ENCODE data around the gene TENT4A.

Gene TENT4A

DNA sequence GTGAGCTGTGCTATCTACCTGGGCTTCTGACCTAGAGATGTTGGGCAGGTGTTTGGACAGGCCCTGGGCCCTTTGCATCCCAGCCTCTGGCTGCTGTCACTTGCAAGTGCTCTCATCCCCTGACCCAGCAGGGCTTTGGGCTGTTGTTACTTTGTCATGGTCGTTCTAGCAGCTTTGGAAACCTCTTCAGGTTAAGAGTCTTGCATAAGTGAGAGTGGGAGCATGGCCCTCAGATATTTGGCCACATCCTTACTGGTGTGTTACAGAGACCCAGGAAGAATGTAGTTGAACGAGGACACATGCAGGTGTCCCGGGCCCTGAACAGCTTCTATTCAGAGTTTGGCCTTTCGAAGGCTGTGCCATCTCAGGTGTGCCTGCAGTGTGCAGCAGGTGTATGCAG is 4.5 kb downstream of the TENT4A start:
- no peak for DNase-seq (ENCODE audit: low read depth in 2 of 2)

DNA sequence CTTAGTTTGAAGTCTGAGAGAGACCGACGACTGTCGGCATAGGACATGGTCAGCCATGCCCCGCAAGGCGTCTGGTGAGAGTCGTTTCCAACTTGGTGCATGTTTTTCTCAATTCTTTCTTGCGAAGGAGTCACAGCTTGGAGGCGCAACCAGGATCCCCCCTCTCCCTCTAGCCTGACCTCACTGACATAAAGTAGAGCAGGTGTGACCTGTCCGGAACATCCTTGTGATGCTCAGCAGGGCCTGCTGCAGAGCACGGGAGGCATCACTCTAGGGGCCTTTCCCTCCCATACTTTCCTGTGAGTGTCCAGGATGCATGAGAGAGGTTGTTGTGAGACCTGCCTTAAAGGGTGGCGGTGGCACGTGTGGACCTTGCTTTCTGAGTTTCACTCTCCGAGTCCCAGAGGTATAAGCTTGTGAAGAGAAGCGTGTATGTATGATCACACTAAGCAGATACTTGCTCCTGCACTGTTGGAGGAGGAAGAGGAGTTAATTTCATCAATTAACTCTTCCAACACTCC is 5.0 kb downstream of the TENT4A start:
- DNase-seq (ENCODE audit: low read depth in 2 of 2), result no peak

DNA sequence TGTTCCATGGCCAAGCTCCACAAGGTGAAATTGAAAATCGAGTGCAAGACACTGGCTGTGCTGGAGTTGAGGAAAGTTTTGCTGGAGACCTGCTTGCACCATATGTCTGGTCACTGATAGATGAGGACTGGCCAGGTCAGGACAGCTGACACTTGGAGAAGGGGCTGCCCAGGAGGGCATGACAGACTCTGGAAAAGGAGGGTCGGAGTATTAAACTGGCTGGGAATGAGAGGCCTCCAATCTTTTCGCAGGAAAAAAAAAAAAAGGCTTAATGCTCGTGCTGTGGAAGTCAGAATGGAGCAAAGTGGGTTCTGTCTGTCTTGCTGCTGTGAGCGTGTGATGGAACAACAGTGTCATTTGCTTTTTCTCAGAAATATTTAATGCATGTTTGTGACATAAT is 5.5 kb downstream of the TENT4A start:
- no peak for DNase-seq (ENCODE audit: low read depth in 2 of 2)

DNA sequence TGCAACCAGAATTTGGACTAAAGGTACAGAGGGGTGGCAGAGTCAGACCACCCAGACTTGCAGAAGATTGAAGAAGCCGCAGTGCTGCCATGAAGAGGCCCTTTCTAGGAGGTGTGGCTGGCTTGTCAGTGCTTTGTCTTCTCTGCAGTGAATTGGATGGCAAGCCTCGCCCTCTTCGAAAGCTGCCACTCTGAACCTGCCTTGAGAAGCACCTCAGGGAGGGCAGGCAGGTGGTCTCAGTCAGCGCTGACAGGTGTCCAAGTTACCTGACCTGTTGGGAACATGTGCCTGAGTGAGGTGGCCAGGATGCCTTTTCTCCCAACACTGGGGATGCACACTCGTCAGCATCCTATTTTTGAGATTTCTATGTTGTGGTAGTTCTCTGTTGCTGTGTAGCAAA is 6.2 kb downstream of the TENT4A start:
- DNase-seq (ENCODE audit: low read depth in 2 of 2), result no peak

DNA sequence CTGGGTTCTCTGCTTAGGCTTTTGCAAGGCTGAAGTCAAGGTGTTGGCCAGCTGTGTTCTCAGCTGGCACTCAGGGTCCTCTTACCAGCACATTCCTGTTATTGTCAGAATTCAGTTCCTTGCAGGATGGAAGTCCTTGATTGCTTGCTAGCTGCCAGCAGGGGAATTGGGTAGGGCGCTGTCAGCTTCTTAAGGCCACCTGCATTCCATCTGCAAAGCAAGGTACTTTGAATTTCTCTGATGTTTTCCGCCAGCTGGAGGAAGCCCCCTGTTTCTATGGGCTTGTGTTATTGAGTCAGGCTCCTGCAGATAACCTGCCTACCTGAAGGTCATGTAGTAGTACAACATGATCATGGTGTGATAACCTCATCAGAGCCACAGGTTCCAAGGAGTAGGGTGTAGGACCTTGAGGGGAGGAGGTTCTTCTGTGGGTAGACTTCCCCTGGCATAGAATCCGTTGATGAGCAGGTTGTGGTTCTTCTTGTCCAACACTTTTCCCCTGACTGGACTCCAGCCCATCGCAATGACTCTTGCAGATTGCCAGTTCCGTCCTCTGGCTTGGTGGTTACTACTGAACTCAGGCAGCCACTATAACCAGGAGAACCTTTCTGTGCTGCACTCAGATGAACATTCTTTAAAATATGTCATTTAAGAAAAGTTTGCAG is 6.8 kb downstream of the TENT4A start:
- DNase-seq (ENCODE audit: low read depth in 2 of 2), result no peak

DNA sequence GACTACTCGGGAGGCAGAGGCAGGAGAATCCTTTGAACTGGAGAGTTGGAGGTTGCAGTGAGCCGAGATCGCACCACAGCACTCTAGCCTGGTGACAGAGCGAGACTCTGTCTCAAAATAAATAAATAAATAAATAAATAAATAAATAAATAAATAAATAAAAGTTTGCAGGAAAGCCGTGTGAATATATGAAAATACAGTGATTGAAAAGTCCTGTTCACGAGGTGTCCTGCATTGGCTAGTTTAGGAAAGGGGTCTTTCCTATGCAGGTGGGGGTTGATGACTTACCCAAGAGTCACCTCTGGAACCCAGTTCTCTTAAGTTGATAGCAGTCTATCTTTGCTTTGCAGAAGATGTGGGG is 7.3 kb downstream of the TENT4A start:
- DNase-seq (ENCODE audit: low read depth in 2 of 2), result no peak

DNA sequence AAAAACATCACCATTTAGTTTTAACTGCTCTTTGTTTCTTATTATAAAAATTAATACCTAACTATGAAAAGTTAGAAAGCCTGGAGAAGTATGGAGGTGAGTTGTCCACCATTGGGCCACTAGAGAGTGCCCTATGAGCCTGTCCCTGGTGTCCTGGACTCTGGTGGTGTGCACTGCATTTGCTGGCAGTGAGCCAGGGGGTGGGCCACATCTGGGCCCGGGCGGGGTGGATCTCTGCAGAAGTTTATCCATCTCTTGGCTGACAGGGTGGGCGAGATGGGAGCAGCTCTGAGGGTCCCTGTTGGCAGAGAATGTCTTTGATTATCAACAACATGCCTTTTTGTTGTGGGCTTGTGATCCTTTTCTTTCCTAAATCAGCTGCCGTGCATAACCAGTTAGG is 8.2 kb downstream of the TENT4A start:
- DNase-seq (ENCODE audit: low read depth in 2 of 2), result no peak

DNA sequence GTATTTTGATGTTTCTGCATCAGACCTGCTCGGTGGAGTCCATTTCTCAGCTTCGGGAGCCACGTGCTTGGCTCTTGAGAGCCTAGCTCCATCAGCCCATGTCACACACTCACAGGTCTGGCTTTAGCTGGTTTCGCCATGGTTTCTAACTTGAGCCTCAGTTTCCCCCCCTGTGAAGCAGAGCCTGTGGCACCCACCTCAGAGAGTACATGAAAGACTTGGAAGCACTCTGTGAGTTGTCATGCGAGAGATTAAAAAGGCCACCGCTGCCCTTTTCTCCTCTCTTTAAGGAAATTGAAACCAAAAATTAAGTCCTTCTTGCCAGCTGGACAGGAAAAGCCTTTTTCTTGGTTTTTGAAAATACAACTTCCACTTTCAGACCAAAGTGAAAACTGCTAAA is 8.8 kb downstream of the TENT4A start:
- no peak for DNase-seq (ENCODE audit: low read depth in 2 of 2)

DNA sequence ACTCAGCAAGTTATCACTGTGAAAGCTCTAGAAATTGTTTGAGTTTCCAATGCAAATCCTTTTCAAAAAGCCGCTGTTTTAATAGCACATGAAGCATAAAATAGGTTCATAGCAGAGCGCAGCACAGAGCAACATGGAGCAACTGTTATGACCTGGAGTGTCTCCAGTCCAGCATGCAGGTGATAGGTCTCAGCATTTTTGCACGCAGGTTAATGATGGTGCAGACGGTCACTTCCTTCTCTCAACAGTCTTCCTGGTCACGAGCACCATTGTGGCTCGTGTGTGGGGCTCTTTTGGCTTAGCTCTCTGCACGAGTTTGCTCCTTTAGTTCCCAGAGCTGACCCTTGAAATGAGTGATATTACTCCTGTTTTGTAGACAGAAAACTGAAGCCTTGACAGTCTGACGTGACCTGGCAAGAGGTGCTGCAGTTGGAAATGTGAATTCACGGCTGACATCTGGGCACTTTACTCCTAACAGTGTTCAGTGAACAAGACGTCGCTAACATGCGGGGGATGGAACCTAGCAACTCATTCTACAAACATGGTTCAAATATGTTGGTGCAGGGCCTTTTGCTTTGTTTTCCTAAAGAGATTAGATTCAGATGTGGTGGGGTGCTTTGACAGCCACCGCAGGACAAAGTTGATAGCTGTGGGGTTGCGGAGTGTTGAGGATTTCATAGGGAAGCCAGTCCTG is 10.0 kb downstream of the TENT4A start:
- no peak for DNase-seq (ENCODE audit: low read depth in 2 of 2)

DNA sequence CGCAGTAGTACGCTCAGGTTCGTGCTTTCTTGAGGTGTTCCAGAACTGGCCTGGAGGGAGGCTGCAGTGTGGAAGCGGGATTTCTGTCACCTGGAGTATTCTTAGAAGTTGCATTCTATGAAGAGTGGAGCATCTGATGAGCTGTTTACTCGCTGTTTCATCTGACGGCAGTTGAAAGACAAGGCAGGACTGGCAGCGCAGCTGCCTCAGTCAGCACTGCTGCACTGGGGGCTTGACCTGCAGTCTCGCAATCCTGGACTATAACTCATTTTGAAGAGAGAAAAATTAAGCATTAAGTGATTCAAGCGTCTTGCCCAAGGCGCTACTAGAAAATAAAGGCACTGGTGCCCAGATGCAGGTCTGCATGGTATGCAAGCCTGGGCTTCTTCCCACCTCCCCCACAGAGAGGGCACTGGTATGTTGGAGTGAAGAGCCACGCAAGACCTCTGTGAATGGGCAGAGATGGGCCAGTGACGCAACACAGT is 10.6 kb downstream of the TENT4A start:
- no peak for DNase-seq (ENCODE audit: low read depth in 2 of 2)

DNA sequence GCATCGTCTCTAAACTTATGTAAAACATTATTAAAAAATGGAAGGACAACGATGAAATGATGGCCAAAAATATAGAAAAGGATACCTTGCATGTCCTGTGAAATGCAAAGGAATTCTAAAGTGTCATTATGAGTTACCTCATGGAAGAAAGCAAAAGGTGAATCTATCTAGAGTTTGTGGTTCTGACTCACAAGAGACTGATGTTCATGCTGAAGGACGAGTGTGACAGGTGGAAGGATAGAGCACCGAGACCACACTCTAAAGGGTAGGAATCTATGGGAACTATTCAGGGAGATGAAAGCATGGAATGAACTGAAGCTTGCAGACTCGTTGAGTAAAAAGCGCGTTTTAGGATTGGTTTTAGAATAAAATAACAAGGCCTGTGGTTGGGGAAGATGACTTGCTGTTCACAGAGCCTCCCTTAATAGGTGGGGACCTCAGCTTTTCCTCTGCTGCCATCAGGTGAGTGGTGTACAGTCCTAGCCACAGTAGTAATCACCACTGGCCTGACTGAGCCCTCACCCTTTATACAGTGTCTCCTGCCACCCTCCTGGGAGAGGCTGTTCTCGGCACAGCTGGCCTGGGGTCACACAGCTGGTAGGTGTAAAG is 11.2 kb downstream of the TENT4A start:
- no peak for DNase-seq (ENCODE audit: low read depth in 2 of 2)

DNA sequence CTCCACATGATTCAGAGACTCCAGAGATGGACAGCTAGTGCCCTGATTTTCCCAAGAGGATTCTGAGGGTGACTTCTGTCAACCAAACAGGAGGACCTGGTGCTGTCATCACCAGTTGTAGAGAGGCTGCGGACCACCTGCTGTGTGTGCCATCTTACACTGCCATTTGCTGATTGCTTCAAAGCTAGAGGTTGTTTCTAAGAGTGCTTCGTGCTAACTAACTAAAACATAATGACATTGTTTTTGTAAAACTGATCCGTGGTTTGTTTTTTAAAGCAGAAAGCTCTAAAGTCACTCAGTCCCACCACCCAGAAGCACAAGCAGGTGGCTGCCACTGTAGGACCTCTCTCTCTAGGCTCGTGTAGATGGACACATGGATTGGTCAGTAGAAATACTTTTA is 12.2 kb downstream of the TENT4A start:
- no peak for DNase-seq (ENCODE audit: low read depth in 2 of 2)

DNA sequence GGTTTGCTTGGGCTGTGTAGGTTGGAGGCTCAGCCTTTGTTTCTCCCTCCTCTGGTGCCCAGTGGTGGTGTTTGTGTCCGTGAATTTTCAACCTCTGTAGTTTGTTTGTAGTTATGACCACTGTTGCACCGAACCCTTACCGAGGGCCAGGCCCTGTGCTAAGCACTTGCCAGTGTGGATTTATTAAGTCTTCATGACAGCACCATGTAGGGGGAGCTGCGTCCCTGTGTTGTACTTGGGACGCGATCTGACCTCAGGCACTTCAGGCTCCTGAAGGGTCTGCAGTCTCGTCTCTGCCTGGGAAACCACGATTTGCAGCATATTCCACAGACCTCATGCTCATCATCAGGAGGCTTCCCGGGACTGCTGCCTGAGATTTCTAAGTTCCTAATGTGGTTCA is 12.8 kb downstream of the TENT4A start:
- DNase-seq (ENCODE audit: low read depth in 2 of 2), result no peak

DNA sequence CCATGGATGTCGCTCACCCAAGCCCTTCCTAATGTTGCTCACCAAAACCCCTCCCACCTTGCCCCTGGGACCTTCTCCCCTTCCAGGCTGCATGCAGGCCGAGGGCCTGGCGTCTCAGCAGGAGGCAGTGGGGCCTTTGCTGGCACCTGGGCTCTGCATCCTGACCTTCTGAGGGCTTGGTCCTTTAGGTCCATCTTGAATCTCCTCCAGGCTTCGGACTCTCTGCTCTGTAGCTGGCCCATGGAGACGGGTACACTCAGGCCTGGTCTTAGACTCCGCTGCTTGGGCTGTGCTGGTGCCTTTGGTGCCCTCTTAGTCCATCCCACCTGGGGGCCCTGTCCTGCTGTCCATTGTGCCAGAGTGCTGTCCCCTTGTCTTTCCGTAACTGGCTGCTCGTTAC is 14.0 kb downstream of the TENT4A start:
- DNase-seq (ENCODE audit: low read depth in 2 of 2), result no peak

DNA sequence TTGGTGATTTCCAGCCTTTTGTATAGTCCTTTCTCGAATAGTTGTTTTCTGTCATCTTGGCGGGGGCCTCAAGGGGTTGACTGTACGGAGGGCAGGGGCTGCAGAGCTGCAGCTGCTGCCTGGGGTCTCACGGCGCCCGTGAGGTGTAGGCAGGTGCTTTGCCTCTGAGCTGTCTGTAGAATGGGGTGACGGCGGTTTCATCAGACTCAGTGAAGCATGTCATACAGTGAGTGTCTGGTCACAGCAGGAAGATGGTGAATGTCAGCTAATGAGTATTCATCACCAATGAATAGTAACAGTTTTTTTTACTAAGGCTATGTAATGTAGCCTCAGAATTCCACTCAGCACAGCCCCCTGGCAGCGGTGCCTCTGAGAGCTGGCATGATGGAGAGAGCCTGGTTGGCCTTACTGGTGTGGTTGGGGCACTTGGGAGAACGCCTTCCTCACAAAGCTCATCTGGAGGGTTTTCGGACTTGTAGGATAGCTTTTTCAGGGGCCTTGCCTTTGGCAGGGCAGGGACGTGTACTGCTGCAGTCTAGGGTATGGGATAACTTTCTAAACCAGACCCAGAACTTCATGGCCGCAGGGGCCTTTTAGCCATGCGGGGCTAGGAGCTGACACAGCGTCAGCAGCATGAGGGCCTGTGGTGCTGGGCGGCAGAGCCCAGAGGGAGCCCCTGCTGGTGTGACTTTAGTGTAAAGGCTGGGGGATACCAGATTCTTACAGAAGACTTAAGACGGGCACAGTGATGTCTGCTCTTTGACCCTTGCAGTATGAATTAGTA is 15.0 kb downstream of the TENT4A start:
- DNase-seq (ENCODE audit: low read depth in 2 of 2), result no peak

DNA sequence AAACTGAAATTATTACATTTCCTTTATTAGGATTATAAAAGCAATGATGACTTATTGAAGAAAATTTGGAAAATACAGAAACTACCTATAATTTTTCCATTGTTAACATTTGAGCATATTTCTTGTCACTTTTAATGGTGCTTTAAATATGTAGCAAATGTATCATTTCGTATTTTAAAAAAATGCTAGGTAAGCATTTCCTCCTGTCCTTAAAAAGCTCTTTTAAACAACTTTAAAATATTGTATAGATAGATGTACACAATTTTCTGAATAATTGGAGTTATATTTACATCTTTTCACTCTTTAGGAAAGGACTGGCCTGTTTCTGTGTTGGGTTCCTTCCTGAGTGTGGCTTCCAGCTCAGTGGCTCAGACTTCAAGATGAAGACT is 15.6 kb downstream of the TENT4A start:
- no peak for DNase-seq (ENCODE audit: low read depth in 2 of 2)

DNA sequence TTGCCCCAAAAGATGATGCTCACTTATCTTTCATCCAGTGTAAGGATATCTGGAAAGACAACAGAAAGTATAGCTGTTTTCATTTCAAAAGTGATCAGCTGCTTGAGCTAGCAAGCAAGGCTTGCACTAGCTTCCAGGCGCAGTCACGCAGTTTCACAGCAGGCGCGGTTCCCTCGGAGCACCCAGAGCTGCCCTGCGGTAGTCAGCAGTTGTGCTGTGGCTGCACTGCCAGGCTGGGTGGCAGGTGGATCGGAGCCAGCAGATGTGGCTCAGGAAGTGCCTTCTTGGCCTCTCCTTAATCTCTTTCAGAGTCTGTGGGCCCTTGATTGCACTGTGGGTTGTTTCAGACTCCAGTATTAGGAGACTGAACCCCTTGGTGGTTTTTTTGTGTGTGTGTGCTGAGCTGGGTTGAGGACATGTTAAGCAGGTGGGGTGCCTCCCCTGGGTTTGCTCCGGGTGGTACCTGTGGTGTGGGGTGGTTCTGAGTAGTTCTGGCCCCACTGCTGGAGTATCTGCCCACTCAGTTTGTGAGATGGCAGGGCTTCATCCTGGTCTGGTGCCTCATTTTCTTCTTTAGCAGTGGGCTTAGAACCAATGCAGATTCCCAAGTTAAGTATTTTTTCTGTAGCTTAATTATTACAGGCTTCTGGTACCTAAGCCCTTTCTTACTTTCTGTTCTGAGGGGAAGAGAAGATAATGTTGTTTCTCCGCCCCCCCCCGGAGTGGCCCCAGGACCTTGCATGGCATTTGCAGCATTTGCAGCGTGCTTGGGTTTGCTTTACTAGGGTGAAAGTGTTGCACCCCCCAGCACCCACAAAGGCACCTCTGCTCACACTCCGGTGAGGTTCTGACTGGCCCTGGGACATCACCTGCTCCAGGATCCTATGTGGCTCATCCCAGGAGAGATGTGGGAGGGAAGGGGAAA is 16.4 kb downstream of the TENT4A start:
- no peak for DNase-seq (ENCODE audit: low read depth in 2 of 2)

DNA sequence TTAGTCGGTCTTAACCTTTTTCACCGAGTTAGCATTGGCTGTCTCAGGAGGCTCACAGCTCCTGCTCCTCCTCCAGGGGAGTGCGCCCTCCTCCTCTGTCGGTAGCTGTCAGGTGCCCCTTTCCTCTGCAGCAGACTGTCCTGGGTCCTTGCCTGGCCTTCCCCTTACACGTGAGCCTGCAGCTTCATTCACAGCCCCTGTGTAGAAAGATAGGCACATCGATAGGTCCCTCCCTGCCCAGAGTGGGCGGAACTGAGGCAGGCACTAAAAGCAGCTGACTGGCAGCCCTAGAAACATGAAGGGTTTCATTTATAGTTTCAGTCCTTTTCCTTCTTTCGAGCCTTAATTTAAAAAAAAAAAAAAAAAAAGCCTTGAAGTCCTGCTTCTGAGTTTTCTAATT is 17.2 kb downstream of the TENT4A start:
- DNase-seq (ENCODE audit: low read depth in 2 of 2), result no peak

DNA sequence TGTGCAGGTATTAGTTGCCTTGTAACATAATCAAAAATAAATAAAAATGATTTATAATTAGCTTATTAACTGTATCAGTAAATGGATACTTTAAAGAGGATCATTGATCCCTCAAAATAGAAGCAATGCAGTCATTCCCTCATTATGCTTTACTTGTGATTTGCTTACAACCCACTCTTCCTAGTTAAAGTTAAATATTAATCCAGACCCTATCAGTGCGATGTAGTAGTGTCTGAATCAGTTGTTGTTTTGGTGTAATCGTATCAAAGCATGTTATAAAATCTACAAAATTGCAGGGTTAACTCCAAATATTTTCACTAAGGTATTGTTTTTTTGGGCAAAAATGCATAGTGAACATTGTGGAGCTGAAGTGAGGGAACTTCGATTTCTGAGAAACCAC is 17.6 kb downstream of the TENT4A start:
- DNase-seq (ENCODE audit: low read depth in 2 of 2), result no peak

DNA sequence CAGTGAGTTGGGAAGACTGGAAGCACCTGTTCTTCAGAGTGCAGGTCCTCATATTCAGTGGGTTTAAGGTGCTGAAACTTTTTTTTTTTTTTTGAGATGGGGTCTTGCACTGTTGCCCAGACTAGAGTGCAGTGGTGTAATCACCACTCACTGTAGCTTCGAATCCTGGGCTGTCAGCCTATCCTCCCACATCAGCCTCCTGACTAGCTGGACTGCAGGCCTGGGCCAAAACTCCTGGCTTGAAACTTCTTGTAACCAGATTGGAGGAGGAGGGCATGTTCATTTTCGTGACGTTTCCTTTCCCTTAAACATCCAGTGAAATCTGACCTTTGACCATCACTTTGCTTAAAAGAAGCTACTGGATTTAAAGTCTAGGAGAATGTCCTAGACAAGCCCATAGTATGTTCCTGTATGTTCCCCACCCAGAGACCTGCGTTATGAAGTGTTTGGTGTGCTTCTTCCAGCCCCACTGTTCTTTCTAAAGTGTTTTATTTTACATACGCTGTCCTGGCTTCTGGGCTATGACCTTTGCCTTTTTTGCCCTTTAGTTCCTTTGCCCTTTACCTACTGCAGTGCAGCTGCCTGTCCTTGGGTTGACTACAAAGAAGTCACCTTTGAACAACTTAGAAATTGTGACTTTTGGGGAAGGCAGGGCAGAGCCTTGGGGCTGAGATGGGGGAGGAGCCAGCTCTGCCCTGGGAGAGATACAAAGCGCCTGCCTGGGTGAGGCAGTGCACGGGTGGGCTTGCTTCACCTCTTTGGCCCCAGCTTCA is 18.4 kb downstream of the TENT4A start:
- no peak for DNase-seq (ENCODE audit: low read depth in 2 of 2)
